Keratinocyte (primary cell): ENCODE measurements around the gene GLIS2. TPM values are rescaled to one million over a fixed set of nuclear protein-coding genes. Genes with fewer than 3 reads are reported as not detected.

ENCODE experiments used
- DNase-seq: peaks from one replicate; pipeline ENCODE4 v3.0.0-alpha.2; 2011; ENCODE audit warnings: low read depth, missing footprints, low spot score
- FAIRE-seq: peaks from 2 replicates; lab custom pipeline; 2011; peaks lifted over from hg19 to GRCh38; lab: Jason Lieb, UNC
- H2AFZ ChIP-seq: 2 replicates; pipeline ENCODE4 v1.6.0; 2012; ENCODE audit warnings: low read length, control low read depth, inconsistent platforms; ENCODE audit not compliant: control insufficient read depth
- H3K27ac ChIP-seq: 2 replicates; pipeline ENCODE4 v1.5.1; 2011; ENCODE audit warnings: low read length; ENCODE audit not compliant: control insufficient read depth, insufficient read depth
- H3K27me3 ChIP-seq: 3 replicates; pipeline ENCODE4 v1.6.0; 2011; ENCODE audit warnings: low read length; ENCODE audit not compliant: control insufficient read depth, insufficient read depth; ENCODE audit errors: extremely low read depth
- H3K36me3 ChIP-seq, 2 experiments: 2 replicates in 1 of 2; 3 replicates in 1 of 2; pipeline ENCODE4 v1.5.1; 2011; ENCODE audit warnings: low read length in 2 of 2, mild to moderate bottlenecking in 1 of 2; ENCODE audit not compliant: control insufficient read depth in 2 of 2, insufficient read depth in 2 of 2; ENCODE audit errors: extremely low read depth in 1 of 2
- H3K4me1 ChIP-seq: 3 replicates; pipeline ENCODE4 v1.5.1; 2011; ENCODE audit warnings: low read length; ENCODE audit not compliant: control insufficient read depth, insufficient read depth; ENCODE audit errors: extremely low read depth
- H3K4me2 ChIP-seq: 3 replicates; pipeline ENCODE4 v1.6.0; 2011; ENCODE audit warnings: low read depth, low read length; ENCODE audit not compliant: control insufficient read depth, insufficient read depth; ENCODE audit errors: extremely low read depth
- H3K4me3 ChIP-seq, 3 experiments: fragments of 200-600 bp in 1 of 3; sonication (generic) in 1 of 3; 2 replicates in 2 of 3; 3 replicates in 1 of 3; pipeline ENCODE4 v1.5.1; 2011 to 2016; ENCODE audit warnings: low read length in 3 of 3, mild to moderate bottlenecking in 3 of 3, control low read depth in 2 of 3, inconsistent platforms in 1 of 3, low read depth in 1 of 3, mixed read lengths in 1 of 3, mixed run types in 1 of 3, moderate library complexity in 1 of 3; ENCODE audit not compliant: control insufficient read depth in 2 of 3, insufficient read depth in 2 of 3; ENCODE audit errors: extremely low read depth in 1 of 3
- H3K79me2 ChIP-seq: 2 replicates; pipeline ENCODE4 v1.6.0; 2012; ENCODE audit warnings: low read length; ENCODE audit not compliant: control insufficient read depth, insufficient read depth
- H3K9ac ChIP-seq: 3 replicates; pipeline ENCODE4 v1.6.0; 2011; ENCODE audit warnings: low read length; ENCODE audit not compliant: control insufficient read depth, insufficient read depth; ENCODE audit errors: extremely low read depth
- H3K9me1 ChIP-seq: 3 replicates; pipeline ENCODE4 v1.6.0; 2011; ENCODE audit warnings: low read length; ENCODE audit not compliant: control insufficient read depth, insufficient read depth; ENCODE audit errors: extremely low read depth
- H3K9me3 ChIP-seq: 2 replicates; pipeline ENCODE4 v1.5.1; 2012; ENCODE audit warnings: low read depth, low read length; ENCODE audit not compliant: control insufficient read depth
- H4K20me1 ChIP-seq: 3 replicates; pipeline ENCODE4 v1.6.0; 2011; ENCODE audit warnings: low read length; ENCODE audit not compliant: control insufficient read depth, insufficient read depth; ENCODE audit errors: extremely low read depth
- CTCF ChIP-seq, 3 experiments: IDR thresholded peaks in 1 of 3; conservative IDR thresholded peaks in 1 of 3; optimal IDR thresholded peaks in 1 of 3; 2 replicates in 2 of 3; 3 replicates in 1 of 3; pipeline versions ENCODE3 to v1.5.1; 2011; ENCODE audit warnings: low read length in 3 of 3, mild to moderate bottlenecking in 3 of 3, moderate library complexity in 2 of 3, control low read depth in 1 of 3, inconsistent platforms in 1 of 3; ENCODE audit not compliant: insufficient read depth in 2 of 3; ENCODE audit errors: extremely low read depth in 1 of 3
- EZH2 ChIP-seq: IDR thresholded peaks from one replicate; pipeline ENCODE4 v1.6.1; 2012; ENCODE audit warnings: inconsistent platforms, mild to moderate bottlenecking, low read length, moderate library complexity
- dilution Hi-C: fragments of 300-500 bp; cut with MboI; formaldehyde crosslinking; loops from one replicate; pipeline ENCODE4 v1.7.0; 2020; ENCODE audit warnings: low sequenced_read_pairs; ENCODE audit not compliant: extremely low pct_ligation_motif_present
- polyA plus RNA-seq, 5 experiments: library from polyadenylated mRNA; depleted of rRNA in 3 of 5; stranded (reverse) in 3 of 5; stranded (forward) in 1 of 5; unstranded in 1 of 5; fragments of >200 nt; gene quantifications; 1 replicate in 1 of 5; 2 replicates in 3 of 5; 3 replicates in 1 of 5; pipeline versions ENCODE4 v1.2.1 to v1.2.3, GENCODE V29; 2011 to 2012; ENCODE audit warnings: missing spikeins in 2 of 5, low read depth in 1 of 5, low replicate concordance in 1 of 5

The GLIS2 gene
- polyA plus RNA-seq, 1 donor (not counting 4 experiments of a cell fraction or from before 2014, with no cell fraction given), result 0.63 TPM

DNA sequence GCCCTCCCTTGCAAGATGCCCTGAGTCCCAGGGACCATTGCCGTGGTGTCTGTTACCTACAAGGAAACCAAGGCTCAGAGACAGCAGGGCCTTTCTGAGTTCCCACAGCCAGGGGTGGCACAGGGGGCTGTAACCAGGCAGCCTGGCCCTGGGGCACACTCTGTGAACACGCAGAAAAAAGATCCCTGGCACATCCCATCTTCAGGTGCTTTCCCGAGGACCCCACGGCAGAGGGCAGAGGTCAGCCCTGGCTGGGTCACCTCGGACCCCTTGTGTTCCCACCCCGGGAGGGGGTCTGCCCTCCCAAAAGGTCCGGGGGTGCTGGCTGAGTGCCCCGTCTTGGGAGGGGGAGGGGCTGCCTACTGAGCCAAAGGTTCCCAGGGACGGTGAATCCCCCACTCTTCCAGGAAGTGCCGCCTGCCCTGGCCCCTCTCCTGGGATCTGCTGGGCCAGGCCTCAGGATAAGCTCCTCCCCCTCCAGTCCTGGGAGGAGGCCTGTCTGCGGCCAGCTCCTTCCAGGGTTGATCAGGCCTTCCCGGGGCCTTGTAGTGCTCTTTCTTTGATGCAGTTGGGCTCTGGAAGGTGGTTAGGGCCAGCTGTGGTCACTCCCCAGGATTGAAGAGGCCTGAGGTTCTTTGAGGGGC, 8.1 kb downstream of the GLIS2 start:
- Histone ChIP-seq H3K4me2 (peak overlapping the region; percentile 37), H3K4me3 (no peak overlapping the region), H4K20me1 (peaks cover 12% of the 10 kb centered on the region), H3K9ac (peak overlapping the region; percentile 42), H3K4me1 (peaks cover 33% of the 10 kb centered on the region), H3K9me3 (no peaks in the 10 kb centered on the region), H2AFZ (no peak overlapping the region), H3K9me1 (no peaks in the 10 kb centered on the region), H3K27ac (no peak overlapping the region), H3K79me2 (peaks cover 66% of the 10 kb centered on the region), H3K27me3 (no peaks in the 10 kb centered on the region), H3K36me3 (no peaks in the 10 kb centered on the region)
- dilution Hi-C loops, result no loop called here
- DNase-seq (no peak), FAIRE-seq (no peak)
- TF ChIP-seq EZH2, result no peak
- TF ChIP-seq CTCF (optimal IDR thresholded peaks at IDR 0.05 in 1 of 3, IDR thresholded peaks at IDR 0.05 in 1 of 3, conservative IDR thresholded peaks at IDR 0.05 in 1 of 3; ENCODE audit: extremely low read depth in 1 of 3, insufficient read depth in 2 of 3, low read length in 3 of 3), result no peak

DNA sequence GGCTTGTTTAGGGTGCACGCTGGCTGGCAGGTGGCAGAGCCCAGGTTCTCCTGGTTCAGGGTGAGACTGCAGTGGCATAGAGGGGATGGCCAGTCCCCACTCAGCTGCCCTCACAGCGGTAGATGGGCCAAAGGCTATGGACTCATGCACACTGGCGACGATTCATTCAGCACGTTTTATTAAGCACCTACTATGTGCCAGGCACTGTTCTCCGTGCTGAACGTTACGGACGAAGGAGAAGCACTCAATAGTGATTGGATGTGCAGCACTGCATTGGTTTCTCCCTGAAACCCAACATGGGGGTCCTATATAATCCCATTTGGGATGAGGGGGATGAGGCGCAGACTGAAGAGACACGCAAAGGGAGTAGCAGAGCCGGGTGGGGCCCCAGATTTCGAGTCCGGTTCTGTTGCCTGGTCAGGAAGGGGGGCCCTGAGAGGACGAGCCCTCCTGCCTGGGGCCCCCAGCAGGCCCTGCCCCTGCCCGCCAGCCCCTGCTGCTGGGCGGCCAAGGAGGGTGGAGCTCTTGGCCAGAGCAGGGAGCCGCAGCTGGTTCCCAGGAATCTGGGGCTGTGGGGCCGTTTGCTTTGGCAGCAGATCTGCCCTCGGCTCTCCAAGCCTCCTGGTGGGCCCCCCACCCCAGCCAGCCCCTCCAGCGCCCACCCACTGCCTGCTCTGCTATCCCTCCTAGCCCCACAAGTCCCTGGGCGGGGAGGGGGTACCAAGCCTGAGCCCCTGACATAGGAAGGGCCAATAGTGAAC, 8.8 kb downstream of the GLIS2 start:
- peak; percentile 26 for FAIRE-seq
- H3K4me3 ChIP-seq, result no peak overlapping the region

More for the DNA sequence above, 8.8 kb downstream of the GLIS2 start:
- H3K36me3 ChIP-seq, result no peaks in the 10 kb centered on the region
- no peak overlapping the region for H3K4me2 ChIP-seq
- H3K79me2 ChIP-seq, result peaks cover 66% of the 10 kb centered on the region
- TF ChIP-seq CTCF (optimal IDR thresholded peaks at IDR 0.05 in 1 of 3, IDR thresholded peaks at IDR 0.05 in 1 of 3, conservative IDR thresholded peaks at IDR 0.05 in 1 of 3; ENCODE audit: extremely low read depth in 1 of 3, insufficient read depth in 2 of 3, low read length in 3 of 3) (no peak), EZH2 (no peak)
- dilution Hi-C loops, result no loop called here
- no peaks in the 10 kb centered on the region for H3K9me1 ChIP-seq
- no peak for DNase-seq
- H4K20me1 ChIP-seq, result peaks cover 8% of the 10 kb centered on the region
- H3K27ac ChIP-seq, result no peak overlapping the region
- H2AFZ ChIP-seq, result no peak overlapping the region
- H3K9ac ChIP-seq, result no peak overlapping the region
- H3K27me3 ChIP-seq, result no peaks in the 10 kb centered on the region
- no peaks in the 10 kb centered on the region for H3K9me3 ChIP-seq
- H3K4me1 ChIP-seq, result peaks cover 26% of the 10 kb centered on the region
